HEK293 (cell line): ENCODE measurements around the gene ZBTB37.

Experiments used
- BCL11B ChIP-seq: fragments of 450-650 bp; formaldehyde crosslinking; IDR thresholded peaks from 2 replicates; pipeline ENCODE4 v1.5.1; 2016; ENCODE audit warnings: low read depth, missing biosample characterization, missing genetic modification characterization
- RBAK ChIP-seq: fragments of 450-650 bp; formaldehyde crosslinking; IDR thresholded peaks from 2 replicates; pipeline ENCODE4 v1.5.1; 2016; ENCODE audit warnings: missing biosample characterization, missing genetic modification characterization
- SP2 ChIP-seq: fragments of 450-650 bp; formaldehyde crosslinking; IDR thresholded peaks from 2 replicates; pipeline ENCODE4 v1.5.1; 2016; ENCODE audit warnings: missing biosample characterization, missing genetic modification characterization
- TRIM28 ChIP-seq: IDR thresholded peaks from 2 replicates; pipeline ENCODE4 v1.6.1; 2011; ENCODE audit warnings: low read length, control low read depth, borderline replicate concordance
- WT1 ChIP-seq: fragments of 450-650 bp; formaldehyde crosslinking; IDR thresholded peaks from 2 replicates; pipeline ENCODE4 v1.5.1; 2016; ENCODE audit warnings: missing biosample characterization, missing genetic modification characterization
- ZBTB1 ChIP-seq: fragments of 450-650 bp; formaldehyde crosslinking; IDR thresholded peaks from 2 replicates; pipeline ENCODE4 v1.5.1; 2016; ENCODE audit warnings: missing biosample characterization, missing genetic modification characterization
- ZBTB11 ChIP-seq: fragments of 450-650 bp; formaldehyde crosslinking; conservative IDR thresholded peaks from 2 replicates; pipeline ENCODE4 v1.5.1; 2016; ENCODE audit warnings: low read depth, missing biosample characterization, missing genetic modification characterization
- ZNF10 ChIP-seq: fragments of 450-650 bp; formaldehyde crosslinking; IDR thresholded peaks from 2 replicates; pipeline ENCODE4 v1.5.1; 2017; ENCODE audit warnings: missing biosample characterization, missing genetic modification characterization
- ZNF16 ChIP-seq: fragments of 450-650 bp; formaldehyde crosslinking; IDR thresholded peaks from 2 replicates; pipeline ENCODE4 v1.5.1; 2016; ENCODE audit warnings: low read depth, missing biosample characterization, missing genetic modification characterization
- ZNF202 ChIP-seq: fragments of 450-650 bp; formaldehyde crosslinking; IDR thresholded peaks from 2 replicates; pipeline ENCODE4 v1.5.1; 2016; ENCODE audit warnings: missing biosample characterization, missing genetic modification characterization, borderline replicate concordance
- ZNF221 ChIP-seq: fragments of 450-650 bp; formaldehyde crosslinking; IDR thresholded peaks from 2 replicates; pipeline ENCODE4 v1.5.1; 2017; ENCODE audit warnings: missing biosample characterization, missing genetic modification characterization, borderline replicate concordance
- ZNF292 ChIP-seq: fragments of 450-650 bp; formaldehyde crosslinking; IDR thresholded peaks from 2 replicates; pipeline ENCODE4 v1.5.1; 2016; ENCODE audit warnings: low read depth, missing biosample characterization, missing genetic modification characterization, borderline replicate concordance
- ZNF391 ChIP-seq: fragments of 450-650 bp; formaldehyde crosslinking; IDR thresholded peaks from 2 replicates; pipeline ENCODE4 v1.5.1; 2016; ENCODE audit warnings: low read depth, missing biosample characterization, missing genetic modification characterization, borderline replicate concordance
- ZNF426 ChIP-seq: fragments of 450-650 bp; formaldehyde crosslinking; IDR thresholded peaks from 2 replicates; pipeline ENCODE4 v1.5.1; 2017; ENCODE audit warnings: missing biosample characterization, missing genetic modification characterization, mild to moderate bottlenecking, inconsistent platforms, moderate library complexity
- ZNF513 ChIP-seq: fragments of 450-650 bp; IDR thresholded peaks from 2 replicates; pipeline ENCODE4 v1.5.1; 2018; ENCODE audit warnings: missing biosample characterization, missing genetic modification characterization
- ZNF549 ChIP-seq: fragments of 450-650 bp; IDR thresholded peaks from 2 replicates; pipeline ENCODE4 v1.5.1; 2018; ENCODE audit warnings: missing biosample characterization, missing genetic modification characterization, mild to moderate bottlenecking, inconsistent platforms, moderate library complexity
- ZNF561 ChIP-seq: fragments of 450-650 bp; IDR thresholded peaks from 2 replicates; pipeline ENCODE4 v1.5.1; 2018; ENCODE audit warnings: missing biosample characterization, missing genetic modification characterization, borderline replicate concordance
- ZNF670 ChIP-seq: fragments of 450-650 bp; formaldehyde crosslinking; IDR thresholded peaks from 2 replicates; pipeline ENCODE4 v1.5.1; 2016; ENCODE audit warnings: missing biosample characterization, missing genetic modification characterization, low read depth
- ZNF747 ChIP-seq: fragments of 450-650 bp; formaldehyde crosslinking; IDR thresholded peaks from 2 replicates; pipeline ENCODE4 v1.5.1; 2016; ENCODE audit warnings: missing biosample characterization, missing genetic modification characterization
- ZNF777 ChIP-seq: fragments of 450-650 bp; formaldehyde crosslinking; IDR thresholded peaks from 2 replicates; pipeline ENCODE4 v1.5.1; 2017; ENCODE audit warnings: missing biosample characterization, missing genetic modification characterization, borderline replicate concordance
- ZNF785 ChIP-seq: fragments of 450-650 bp; formaldehyde crosslinking; IDR thresholded peaks from 2 replicates; pipeline ENCODE4 v1.5.1; 2016; ENCODE audit warnings: missing biosample characterization, missing genetic modification characterization
- ZSCAN18 ChIP-seq: fragments of 450-650 bp; formaldehyde crosslinking; IDR thresholded peaks from 2 replicates; pipeline ENCODE4 v1.5.1; 2016; ENCODE audit warnings: missing biosample characterization, missing genetic modification characterization
- ZSCAN23 ChIP-seq: fragments of 450-650 bp; formaldehyde crosslinking; IDR thresholded peaks from 2 replicates; pipeline ENCODE4 v1.5.1; 2016; ENCODE audit warnings: missing biosample characterization, missing genetic modification characterization
- ZSCAN30 ChIP-seq: fragments of 450-650 bp; IDR thresholded peaks from 2 replicates; pipeline ENCODE4 v1.5.1; 2018; ENCODE audit warnings: missing biosample characterization, mild to moderate bottlenecking, missing genetic modification characterization, moderate library complexity
- TF ChIP-seq, protein P1 (sequence below): fragments of 450-650 bp; formaldehyde crosslinking; IDR thresholded peaks from 2 replicates; pipeline ENCODE4 v1.5.1; 2016; ENCODE audit warnings: missing biosample characterization, missing genetic modification characterization
- TF ChIP-seq, protein P2 (sequence below): fragments of 450-650 bp; formaldehyde crosslinking; IDR thresholded peaks from 2 replicates; pipeline ENCODE4 v1.5.1; 2016; ENCODE audit warnings: missing biosample characterization, missing genetic modification characterization
- TF ChIP-seq, protein P3 (sequence below): fragments of 450-650 bp; formaldehyde crosslinking; IDR thresholded peaks from 2 replicates; pipeline ENCODE4 v1.5.1; 2016; ENCODE audit warnings: missing biosample characterization, missing genetic modification characterization, borderline replicate concordance

The ZBTB37 gene

GRCh38 chr1:173867753-173868265 is 371 bp upstream of the ZBTB37 start, which contains the start of gene GAS5 (continued):
- TF ChIP-seq ZNF670 (tag by site-specific recombination) (no peak), ZNF747 (no peak), ZNF513 (tag by site-specific recombination) (peak; percentile 93), ZNF426 (tag by site-specific recombination) (no peak), ZNF16 (tag by site-specific recombination) (no peak), RBAK (no peak), ZNF292 (tag by site-specific recombination) (no peak), ZNF202 (no peak), WT1 (tag by site-specific recombination) (no peak), ZSCAN30 (tag by site-specific recombination) (peak; percentile 91), ZBTB1 (tag by site-specific recombination) (no peak; the same call in 1 of the 2 replicates), ZNF391 (tag by site-specific recombination) (peak; percentile 92), SP2 (tag by site-specific recombination) (peak; percentile 95), TRIM28 (no peak; the same call in 1 of the 2 replicates), ZSCAN23 (0 out of 2 replicates have a peak, but pooled peaks have one; percentile 42), ZNF777 (tag by site-specific recombination) (no peak), ZBTB11 (tag by site-specific recombination) (no peak), BCL11B (tag by site-specific recombination) (no peak), ZNF549 (tag by site-specific recombination) (no peak), ZNF221 (no peak), ZNF785 (no peak), ZSCAN18 (tag by site-specific recombination) (0 out of 2 replicates have a peak, but pooled peaks have one; percentile 17), ZNF561 (peak; percentile 32; the same call in 1 of the 2 replicates), ZNF10 (tag by site-specific recombination) (peak; percentile 49; the same call in 1 of the 2 replicates)
- TF ChIP-seq, protein P1, sequence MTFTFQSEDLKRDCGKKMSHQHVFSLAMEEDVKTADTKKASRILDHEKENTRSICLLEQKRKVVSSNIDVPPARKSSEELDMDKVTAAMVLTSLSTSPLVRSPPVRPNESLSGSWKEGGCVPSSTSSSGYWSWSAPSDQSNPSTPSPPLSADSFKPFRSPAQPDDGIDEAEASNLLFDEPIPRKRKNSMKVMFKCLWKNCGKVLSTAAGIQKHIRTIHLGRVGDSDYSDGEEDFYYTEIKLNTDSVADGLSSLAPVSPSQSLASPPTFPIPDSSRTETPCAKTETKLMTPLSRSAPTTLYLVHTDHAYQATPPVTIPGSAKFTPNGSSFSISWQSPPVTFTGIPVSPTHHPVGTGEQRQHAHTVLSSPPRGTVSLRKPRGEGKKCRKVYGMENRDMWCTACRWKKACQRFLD (tag by site-specific recombination) = no peak
- TF ChIP-seq, protein P2, sequence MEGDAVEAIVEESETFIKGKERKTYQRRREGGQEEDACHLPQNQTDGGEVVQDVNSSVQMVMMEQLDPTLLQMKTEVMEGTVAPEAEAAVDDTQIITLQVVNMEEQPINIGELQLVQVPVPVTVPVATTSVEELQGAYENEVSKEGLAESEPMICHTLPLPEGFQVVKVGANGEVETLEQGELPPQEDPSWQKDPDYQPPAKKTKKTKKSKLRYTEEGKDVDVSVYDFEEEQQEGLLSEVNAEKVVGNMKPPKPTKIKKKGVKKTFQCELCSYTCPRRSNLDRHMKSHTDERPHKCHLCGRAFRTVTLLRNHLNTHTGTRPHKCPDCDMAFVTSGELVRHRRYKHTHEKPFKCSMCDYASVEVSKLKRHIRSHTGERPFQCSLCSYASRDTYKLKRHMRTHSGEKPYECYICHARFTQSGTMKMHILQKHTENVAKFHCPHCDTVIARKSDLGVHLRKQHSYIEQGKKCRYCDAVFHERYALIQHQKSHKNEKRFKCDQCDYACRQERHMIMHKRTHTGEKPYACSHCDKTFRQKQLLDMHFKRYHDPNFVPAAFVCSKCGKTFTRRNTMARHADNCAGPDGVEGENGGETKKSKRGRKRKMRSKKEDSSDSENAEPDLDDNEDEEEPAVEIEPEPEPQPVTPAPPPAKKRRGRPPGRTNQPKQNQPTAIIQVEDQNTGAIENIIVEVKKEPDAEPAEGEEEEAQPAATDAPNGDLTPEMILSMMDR (tag by site-specific recombination) = no peak
- TF ChIP-seq, protein P3, sequence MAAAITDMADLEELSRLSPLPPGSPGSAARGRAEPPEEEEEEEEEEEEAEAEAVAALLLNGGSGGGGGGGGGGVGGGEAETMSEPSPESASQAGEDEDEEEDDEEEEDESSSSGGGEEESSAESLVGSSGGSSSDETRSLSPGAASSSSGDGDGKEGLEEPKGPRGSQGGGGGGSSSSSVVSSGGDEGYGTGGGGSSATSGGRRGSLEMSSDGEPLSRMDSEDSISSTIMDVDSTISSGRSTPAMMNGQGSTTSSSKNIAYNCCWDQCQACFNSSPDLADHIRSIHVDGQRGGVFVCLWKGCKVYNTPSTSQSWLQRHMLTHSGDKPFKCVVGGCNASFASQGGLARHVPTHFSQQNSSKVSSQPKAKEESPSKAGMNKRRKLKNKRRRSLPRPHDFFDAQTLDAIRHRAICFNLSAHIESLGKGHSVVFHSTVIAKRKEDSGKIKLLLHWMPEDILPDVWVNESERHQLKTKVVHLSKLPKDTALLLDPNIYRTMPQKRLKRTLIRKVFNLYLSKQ = no peak
